GM23338 (cell line): ENCODE results near the gene NBAS. TPM values are rescaled to one million over a fixed set of nuclear protein-coding genes. Genes with fewer than 3 reads are reported as not detected.

Source experiments
- ATAC-seq: fragments of 200-7000 bp; cut with Tn5 transposase; 3 replicates; pipeline ENCODE4 v1.9.1; 2020
- DNase-seq: peaks from one replicate; pipeline ENCODE4 v3.0.0-alpha.2; 2015; ENCODE audit warnings: low spot score
- H2AFZ ChIP-seq: fragments of 200-600 bp; sonication (generic); 2 replicates; pipeline ENCODE4 v1.8.0; 2016; ENCODE audit warnings: antibody characterized with exemption, mild to moderate bottlenecking, moderate library complexity
- H3F3A ChIP-seq: fragments of 200-600 bp; sonication (generic); replicated peaks from 2 replicates; pipeline ENCODE4 v1.8.0; 2017; ENCODE audit warnings: antibody characterized with exemption, mixed run types, low read depth
- H3K27ac ChIP-seq: fragments of 200-600 bp; sonication (generic); 2 replicates; pipeline ENCODE4 v1.6.1; 2016; ENCODE audit warnings: low read depth
- H3K27me3 ChIP-seq: fragments of 200-600 bp; sonication (generic); 2 replicates; pipeline ENCODE4 v1.8.0; 2016; ENCODE audit warnings: mild to moderate bottlenecking, mixed run types, moderate library complexity; ENCODE audit not compliant: insufficient read depth
- H3K36me3 ChIP-seq: fragments of 200-600 bp; sonication (generic); 2 replicates; pipeline ENCODE4 v1.8.0; 2016; ENCODE audit warnings: mild to moderate bottlenecking; ENCODE audit not compliant: insufficient read depth
- H3K4me1 ChIP-seq: fragments of 200-600 bp; sonication (generic); 2 replicates; pipeline ENCODE4 v1.8.0; 2016; ENCODE audit warnings: mild to moderate bottlenecking, moderate library complexity; ENCODE audit not compliant: insufficient read depth
- H3K4me2 ChIP-seq: fragments of 200-600 bp; sonication (generic); 2 replicates; pipeline ENCODE4 v1.7.1; 2017; ENCODE audit warnings: mixed run types
- H3K4me3 ChIP-seq: fragments of 200-600 bp; sonication (generic); 2 replicates; pipeline ENCODE4 v1.6.1; 2016; ENCODE audit warnings: mixed run types
- H3K79me2 ChIP-seq: fragments of 200-600 bp; sonication (generic); replicated peaks from 2 replicates; pipeline ENCODE4 v1.8.0; 2017; ENCODE audit warnings: mild to moderate bottlenecking; ENCODE audit not compliant: insufficient read depth
- H3K9me2 ChIP-seq: fragments of 200-600 bp; sonication (generic); 2 replicates; pipeline ENCODE4 v1.8.0; 2017; ENCODE audit not compliant: insufficient read depth
- H4K20me1 ChIP-seq: fragments of 200-600 bp; sonication (generic); replicated peaks from 2 replicates; pipeline ENCODE4 v1.8.0; 2017; ENCODE audit warnings: mild to moderate bottlenecking; ENCODE audit not compliant: insufficient read depth
- H3K27ac Mint-ChIP-seq: 2 replicates; pipeline ENCODE4 v1.8.0; 2020; ENCODE audit warnings: inconsistent platforms, mild to moderate bottlenecking, moderate library complexity, mixed read lengths
- H3K27me3 Mint-ChIP-seq: 3 replicates; pipeline ENCODE4 v1.8.0; 2022; ENCODE audit warnings: low read depth, mild to moderate bottlenecking, moderate library complexity, mixed read lengths, inconsistent platforms; ENCODE audit not compliant: insufficient read depth, poor library complexity
- H3K36me3 Mint-ChIP-seq: 3 replicates; pipeline ENCODE4 v1.8.0; 2021; ENCODE audit warnings: low read depth, mild to moderate bottlenecking, inconsistent platforms, moderate library complexity, mixed read lengths
- H3K4me1 Mint-ChIP-seq: 3 replicates; pipeline ENCODE4 v1.8.0; 2020; ENCODE audit warnings: mild to moderate bottlenecking, inconsistent platforms, mixed read lengths
- H3K4me3 Mint-ChIP-seq: 3 replicates; pipeline ENCODE4 v1.8.0; 2021; ENCODE audit warnings: moderate library complexity, mild to moderate bottlenecking, inconsistent platforms, mixed read lengths
- H3K9me3 Mint-ChIP-seq: 3 replicates; pipeline ENCODE4 v1.8.0; 2020; ENCODE audit warnings: moderate library complexity, mild to moderate bottlenecking, inconsistent platforms, mixed read lengths
- CREB1 ChIP-seq: fragments of 250-450 bp; sonication (Bioruptor Pico); IDR thresholded peaks from 2 replicates; pipeline ENCODE4 v1.5.0; 2020; ENCODE audit warnings: low read depth, mild to moderate bottlenecking, moderate library complexity
- ETS1 ChIP-seq: IDR thresholded peaks from 2 replicates; pipeline ENCODE4 v1.6.1; 2016; ENCODE audit warnings: antibody characterized with exemption
- EZH2phosphoT487 ChIP-seq: fragments of 200-600 bp; sonication (generic); IDR thresholded peaks from one replicate; pipeline ENCODE4 v1.8.1; 2018; ENCODE audit warnings: antibody characterized with exemption; ENCODE audit not compliant: unreplicated experiment
- JUNB ChIP-seq: IDR thresholded peaks from one replicate; pipeline ENCODE4 v1.6.1; 2016; ENCODE audit warnings: antibody characterized with exemption; ENCODE audit not compliant: unreplicated experiment
- ZNF114 ChIP-seq: fragments of 250-450 bp; sonication (Bioruptor Pico); IDR thresholded peaks from 2 replicates; pipeline ENCODE4 v1.5.0; 2020; ENCODE audit warnings: mild to moderate bottlenecking, moderate library complexity
- ZNF331 ChIP-seq: fragments of 250-450 bp; sonication (Bioruptor Pico); IDR thresholded peaks from 2 replicates; pipeline ENCODE4 v1.5.0; 2020; ENCODE audit warnings: low read depth, mild to moderate bottlenecking, moderate library complexity
- ZNF462 ChIP-seq: fragments of 250-450 bp; sonication (Bioruptor Pico); IDR thresholded peaks from 2 replicates; pipeline ENCODE4 v1.5.0; 2020; ENCODE audit warnings: mild to moderate bottlenecking, moderate library complexity
- polyA plus RNA-seq: library from polyadenylated mRNA; unstranded; fragments of >200 nt; fragmentation: Nextera tagmentation; extraction: Ambion mirVana; gene quantifications from 2 replicates; pipeline ENCODE4 v1.2.1, GENCODE V29; 2016
- total RNA-seq: library from RNA; depleted of rRNA; stranded (reverse); fragments of >200 nt; shearing (Covaris generic); gene quantifications from 2 replicates; pipeline ENCODE4 v1.2.3, GENCODE V29; 2014; rRNA removed

The NBAS gene
- total and polyA plus RNA-seq, 2 experiments from 2014 or later = 24.8 to 38.9 TPM

GRCh38 chr2:15117409-15118050, 443.6 kb downstream of the NBAS start:
- H3K79me2 ChIP-seq = no peaks in the 10 kb centered on the region
- no peaks in the 10 kb centered on the region for H4K20me1 ChIP-seq
- no peaks in the 10 kb centered on the region for H3K27me3 ChIP-seq
- no peak overlapping the region for H3K4me3 Mint-ChIP-seq
- ATAC-seq (no peak), DNase-seq (no peak)
- no peak overlapping the region for H3K4me3 ChIP-seq
- TF ChIP-seq EZH2phosphoT487 (no peak), CREB1 (no peak), ETS1 (no peak), ZNF462 (no peak), JUNB (no peak), ZNF114 (no peak), ZNF331 (CRISPR knock-in tag) (no peak)
- no peaks in the 10 kb centered on the region; the same call in 1 of the 2 replicates for H3K36me3 ChIP-seq
- H3K27ac ChIP-seq = no peak overlapping the region
- H3K27me3 Mint-ChIP-seq = peaks cover 12% of the 10 kb centered on the region
- H3K27ac Mint-ChIP-seq = no peak overlapping the region
- H3K4me1 Mint-ChIP-seq = peaks cover 25% of the 10 kb centered on the region
- H3K9me2 ChIP-seq = no peaks in the 10 kb centered on the region; the same call in 1 of the 2 replicates
- peaks cover 23% of the 10 kb centered on the region for H3K9me3 Mint-ChIP-seq
- H3K4me1 ChIP-seq = peaks cover 20% of the 10 kb centered on the region
- H3K36me3 Mint-ChIP-seq = peaks cover 24% of the 10 kb centered on the region
- H3K4me2 ChIP-seq = no peak overlapping the region
- H2AFZ ChIP-seq = no peak overlapping the region
- no peaks in the 10 kb centered on the region for H3F3A ChIP-seq

Other genes starting within 250 kb of the NBAS start
- 102 and 106 TPM in 2 replicates for gene DDX1, start 30.5 kb upstream of the NBAS start, total RNA-seq
- 88.1 and 99.9 TPM in 2 replicates for gene DDX1, start 30.5 kb upstream of the NBAS start, polyA plus RNA-seq